Activated naive CD4-positive, alpha-beta T cell treated with anti-CD3 and anti-CD28 coated beads for 36 hours (primary cell): Measurements from ENCODE around the gene ZNF730. TPM values are rescaled to one million over a fixed set of nuclear protein-coding genes. Genes with fewer than 3 reads are reported as not detected.
"Not testable (repeated sequence)": the region's sequence is repeated elsewhere in the genome, so short reads cannot be mapped to it uniquely, and the experiment has no call there.

Experiments used
- CTCF ChIA-PET: fragments of 350-600 bp; sonication (Branson Sonifier 250); formaldehyde crosslinking; loops from one replicate; lab custom pipeline; 2021; ENCODE audit warnings: antibody characterized with exemption; lab: Charles Lee
- DNase-seq: peaks from one replicate; pipeline ENCODE4 v3.0.0-alpha.2; 2020
- H3K27ac Mint-ChIP-seq: one replicate; pipeline ENCODE4 v1.8.0; 2021; ENCODE audit warnings: mild to moderate bottlenecking, mixed read lengths
- H3K27me3 Mint-ChIP-seq: one replicate; pipeline ENCODE4 v1.8.0; 2021; ENCODE audit warnings: low read depth, mixed read lengths
- H3K36me3 Mint-ChIP-seq: one replicate; pipeline ENCODE4 v1.8.0; 2021; ENCODE audit warnings: low read depth, mixed read lengths
- H3K4me1 Mint-ChIP-seq: one replicate; pipeline ENCODE4 v1.8.0; 2021; ENCODE audit warnings: low read depth, mixed read lengths
- H3K4me3 Mint-ChIP-seq: one replicate; pipeline ENCODE4 v1.8.0; 2021; ENCODE audit warnings: mild to moderate bottlenecking, moderate library complexity, mixed read lengths
- H3K9me3 Mint-ChIP-seq: one replicate; pipeline ENCODE4 v1.8.0; 2021; ENCODE audit warnings: mixed read lengths
- intact Hi-C: fragments of 100-400 bp; cut with micrococcal nuclease; formaldehyde crosslinking; loops from one replicate; pipeline ENCODE4 v1.15.1; 2023
- total RNA-seq, 2 experiments: library from RNA; stranded (reverse); gene quantifications; one replicate each; pipeline ENCODE4 v1.2.3, GENCODE V29; 2021

ZNF730 gene
- total RNA-seq, 2 experiments from 2014 or later, result 0.52 to 0.81 TPM

DNA sequence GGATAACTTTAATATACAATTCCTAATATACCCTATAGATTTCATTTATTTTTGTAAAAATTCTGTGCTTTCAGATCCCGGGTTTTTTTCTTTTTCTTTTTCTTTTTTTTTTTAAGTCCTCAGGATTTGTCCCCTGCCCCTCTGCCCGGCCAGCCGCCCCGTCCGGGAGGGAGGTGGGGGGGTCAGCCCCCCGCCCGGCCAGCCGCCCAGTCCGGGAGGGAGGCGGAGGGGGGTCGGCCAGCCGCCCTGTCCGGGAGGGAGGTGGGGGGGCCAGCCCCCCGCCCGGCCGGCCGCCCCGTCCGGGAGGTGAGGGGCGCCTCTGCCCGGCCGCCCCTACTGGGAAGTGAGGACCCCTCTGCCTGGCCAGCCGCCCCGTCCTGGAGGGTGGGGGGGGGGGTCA, 17.4 kb downstream of the ZNF730 start:
- H3K36me3 Mint-ChIP-seq, H3K9me3 Mint-ChIP-seq, CTCF ChIA-PET, H3K4me3 Mint-ChIP-seq, H3K27me3 Mint-ChIP-seq, H3K4me1 Mint-ChIP-seq, H3K27ac Mint-ChIP-seq, DNase-seq, intact Hi-C loops: not testable (repeated sequence)

DNA sequence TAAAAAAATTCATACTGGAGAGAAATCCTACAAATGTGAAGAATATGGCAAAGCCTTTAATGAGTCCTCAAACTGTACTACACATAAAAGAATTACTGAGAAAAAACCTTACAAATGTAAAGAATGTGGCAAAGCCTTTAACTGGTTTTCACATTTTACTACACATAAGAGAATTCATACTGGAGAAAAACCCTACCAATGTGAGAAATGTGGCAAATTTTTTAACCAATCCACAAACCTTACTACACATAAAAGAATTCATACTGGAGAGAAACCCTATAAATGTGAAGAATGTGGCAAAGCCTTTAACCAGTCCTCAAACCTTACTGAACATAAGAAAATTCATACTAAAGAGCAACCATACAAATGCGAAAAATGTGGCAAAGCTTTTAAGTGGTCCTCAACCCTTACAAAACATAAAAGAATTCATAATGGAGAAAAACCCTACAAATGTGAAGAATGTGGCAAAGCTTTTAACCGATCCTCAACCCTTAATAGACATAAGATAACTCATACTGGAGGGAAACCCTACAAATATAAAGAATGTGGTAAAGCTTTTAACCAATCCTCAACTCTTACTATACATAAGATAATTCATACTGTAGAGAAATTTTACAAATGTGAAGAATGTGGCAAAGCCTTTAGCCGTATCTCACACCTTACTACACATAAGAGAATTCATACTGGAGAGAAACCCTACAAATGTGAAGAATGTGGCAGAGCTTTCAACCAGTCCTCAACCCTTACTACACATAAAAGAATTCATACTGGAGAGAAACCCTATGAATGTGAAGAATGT, 29.0 kb downstream of the ZNF730 start:
- no peak overlapping the region for H3K27ac Mint-ChIP-seq
- H3K9me3 Mint-ChIP-seq, result peaks cover 34% of the 10 kb centered on the region
- H3K4me1 Mint-ChIP-seq, result no peaks in the 10 kb centered on the region
- no peaks in the 10 kb centered on the region for H3K27me3 Mint-ChIP-seq
- no peak overlapping the region for H3K4me3 Mint-ChIP-seq
- intact Hi-C loops, result no loop called here
- CTCF ChIA-PET, result no interaction called here
- H3K36me3 Mint-ChIP-seq, result peaks cover 11% of the 10 kb centered on the region
- DNase-seq, result no peak

DNA sequence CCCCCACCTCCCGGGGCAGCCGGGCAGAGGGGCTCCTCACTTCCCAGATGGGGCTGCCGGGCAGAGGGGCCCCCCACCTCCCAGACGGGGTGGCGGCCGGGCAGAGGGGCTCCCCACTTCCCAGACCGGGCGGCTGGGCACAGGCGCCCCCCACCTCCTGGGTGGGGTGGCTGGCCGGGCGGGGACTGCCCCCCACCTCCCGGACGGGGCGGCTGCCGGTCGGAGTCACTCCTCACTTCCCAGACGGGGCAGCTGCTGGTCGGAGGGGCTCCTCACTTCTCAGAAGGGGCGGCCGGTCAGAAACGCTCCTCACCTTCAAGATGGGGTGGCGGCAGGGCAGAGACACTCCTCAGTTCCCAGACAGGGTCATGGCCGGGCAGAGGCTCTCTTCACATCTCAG, 43.9 kb downstream of the ZNF730 start:
- no peak for DNase-seq
- Mint-ChIP-seq H3K9me3 (peaks cover 24% of the 10 kb centered on the region), H3K36me3 (peaks cover 3% of the 10 kb centered on the region), H3K4me3 (no peak overlapping the region), H3K27me3 (no peaks in the 10 kb centered on the region), H3K27ac (no peak overlapping the region), H3K4me1 (no peaks in the 10 kb centered on the region)
- intact Hi-C loops, result no loop called here
- CTCF ChIA-PET, result no interaction called here

DNA sequence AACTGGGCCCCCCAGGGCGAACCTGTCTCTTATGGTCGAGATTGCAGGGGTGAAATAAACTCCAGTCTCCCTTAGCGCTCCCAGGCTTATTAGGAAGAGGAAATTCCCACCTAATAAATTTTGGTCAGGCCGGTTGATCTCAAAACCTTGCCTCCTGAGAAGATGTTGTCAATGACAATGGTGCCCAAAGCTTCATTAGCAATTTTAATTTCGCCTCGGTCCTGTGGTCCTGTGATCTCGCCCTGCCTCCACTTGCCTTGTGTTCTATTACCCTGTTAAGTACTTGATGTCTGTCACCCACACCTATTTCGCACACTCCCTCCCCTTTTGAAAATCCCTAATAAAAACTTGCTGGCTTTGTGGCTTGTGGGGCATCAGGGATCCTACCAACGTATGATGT, 51.5 kb downstream of the ZNF730 start:
- DNase-seq, H3K27me3 Mint-ChIP-seq, H3K36me3 Mint-ChIP-seq, H3K4me3 Mint-ChIP-seq, H3K27ac Mint-ChIP-seq, intact Hi-C loops, CTCF ChIA-PET, H3K4me1 Mint-ChIP-seq: not testable (repeated sequence)
- peaks cover 11% of the 10 kb centered on the region for H3K9me3 Mint-ChIP-seq

DNA sequence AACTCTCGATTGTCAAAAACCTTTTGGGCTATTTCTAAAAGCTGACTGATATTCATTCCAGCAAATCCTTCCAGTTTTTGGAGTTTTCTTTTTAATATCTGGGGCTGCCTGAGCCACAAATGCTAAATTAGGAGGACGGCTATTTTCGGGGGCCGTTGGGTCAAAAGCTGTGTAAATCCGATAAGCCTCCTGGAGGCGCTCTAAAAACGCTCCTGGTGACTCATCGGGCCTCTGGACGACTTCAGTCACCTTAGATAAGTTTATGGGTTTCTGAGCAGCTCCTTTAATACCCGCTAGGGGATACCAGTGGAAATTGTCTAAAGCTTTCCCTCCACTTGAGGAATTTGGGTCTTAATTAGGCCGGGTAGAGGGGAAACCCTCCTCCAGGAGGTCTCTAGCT, 66.4 kb downstream of the ZNF730 start:
- no peak overlapping the region for H3K27ac Mint-ChIP-seq
- no peaks in the 10 kb centered on the region for H3K27me3 Mint-ChIP-seq
- CTCF ChIA-PET, result no interaction called here
- intact Hi-C loops, result no loop called here
- no peaks in the 10 kb centered on the region for H3K36me3 Mint-ChIP-seq
- peaks cover 12% of the 10 kb centered on the region for H3K9me3 Mint-ChIP-seq
- no peak overlapping the region for H3K4me3 Mint-ChIP-seq
- no peaks in the 10 kb centered on the region for H3K4me1 Mint-ChIP-seq
- no peak for DNase-seq

- peaks cover 10% of the 10 kb centered on the region for H3K9me3 Mint-ChIP-seq
- H3K4me3 Mint-ChIP-seq, result no peak overlapping the region
- DNase-seq, result no peak
- CTCF ChIA-PET, result no interaction called here
- no peaks in the 10 kb centered on the region for H3K27me3 Mint-ChIP-seq
- H3K36me3 Mint-ChIP-seq, result no peaks in the 10 kb centered on the region
- intact Hi-C loops, result no loop called here
- H3K27ac Mint-ChIP-seq, result no peak overlapping the region
- H3K4me1 Mint-ChIP-seq, result no peaks in the 10 kb centered on the region
Observed at GRCh38 chr19:23190341-23190740, 73.5 kb downstream of the ZNF730 start.

Other genes with a start within 250 kb of the ZNF730 start
- gene ZNF728, start 113.8 kb upstream of the ZNF730 start, total RNA-seq, result not detected
- gene ZNF724, start 133.4 kb downstream of the ZNF730 start, total RNA-seq, result 10 to 100 TPM; 12.9 to 13.3 TPM